HPDE6-E6E7 (cell line): ENCODE data around the gene SARNP.
"Not testable (repeated sequence)": the region's sequence is repeated elsewhere in the genome, so short reads cannot be mapped to it uniquely, and the experiment has no call there.

Experiments
- DNase-seq: peaks from one replicate; pipeline ENCODE4 v3.0.0; 2011; ENCODE audit warnings: missing footprints; ENCODE audit errors: extremely low spot score

Gene SARNP

DNA sequence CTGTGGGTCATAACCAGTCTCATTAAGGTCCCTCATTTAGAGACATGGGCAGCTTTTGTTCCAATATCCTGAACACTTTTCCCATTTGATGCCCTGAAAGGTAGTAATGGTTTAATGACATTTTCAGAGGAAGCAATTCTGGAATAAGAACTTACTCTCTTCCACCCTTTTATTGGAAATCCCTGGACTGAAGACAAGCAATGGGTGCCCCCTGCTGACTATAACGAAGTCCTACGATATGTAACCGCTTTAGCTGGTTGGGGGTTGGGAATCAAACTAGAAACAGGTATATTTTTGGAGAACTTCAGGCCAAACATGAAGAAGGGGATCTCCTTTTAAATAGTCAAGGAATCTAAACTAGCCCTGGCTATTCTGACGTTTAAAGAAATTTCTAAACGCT is 20.5 kb downstream of the SARNP start:
- DNase-seq, result no peak

DNA sequence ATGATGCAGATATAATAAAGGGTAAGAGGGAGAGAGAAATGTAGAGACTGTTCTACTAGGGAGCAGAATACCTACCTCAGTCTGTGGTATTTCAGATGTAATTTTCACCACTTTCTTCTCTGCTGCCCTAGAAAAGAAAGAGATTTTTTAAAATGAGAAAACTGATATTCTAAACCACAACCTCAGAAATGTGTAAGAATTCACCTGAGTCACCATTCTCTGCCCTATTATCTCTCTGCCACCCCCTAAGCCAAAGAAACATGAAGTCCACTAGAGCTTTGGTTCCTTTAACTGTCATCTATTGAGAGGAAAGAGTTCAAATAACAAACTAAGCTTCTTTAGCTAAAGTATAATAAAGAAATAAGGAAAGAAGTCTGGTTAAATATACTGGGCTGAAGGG is 21.6 kb downstream of the SARNP start:
- DNase-seq, result no peak

DNA sequence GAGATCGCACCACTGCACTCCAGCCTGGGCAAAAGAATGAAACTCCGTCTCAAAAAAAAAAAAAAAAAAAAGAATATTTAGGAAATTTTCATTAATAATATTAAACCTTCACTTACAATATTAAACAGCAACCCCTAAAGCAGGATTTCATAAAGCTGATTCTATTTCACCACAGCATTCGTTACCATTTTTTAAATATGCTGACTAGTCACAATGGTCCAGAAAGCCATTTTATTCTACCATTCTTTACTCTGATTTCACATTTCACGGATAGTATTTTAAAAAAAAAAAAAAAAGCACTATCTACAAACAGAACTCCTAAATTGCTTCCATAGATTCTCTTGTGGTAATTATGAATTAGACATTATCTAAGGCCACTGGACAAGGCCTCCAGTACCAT is 27.6 kb downstream of the SARNP start:
- no peak for DNase-seq

DNA sequence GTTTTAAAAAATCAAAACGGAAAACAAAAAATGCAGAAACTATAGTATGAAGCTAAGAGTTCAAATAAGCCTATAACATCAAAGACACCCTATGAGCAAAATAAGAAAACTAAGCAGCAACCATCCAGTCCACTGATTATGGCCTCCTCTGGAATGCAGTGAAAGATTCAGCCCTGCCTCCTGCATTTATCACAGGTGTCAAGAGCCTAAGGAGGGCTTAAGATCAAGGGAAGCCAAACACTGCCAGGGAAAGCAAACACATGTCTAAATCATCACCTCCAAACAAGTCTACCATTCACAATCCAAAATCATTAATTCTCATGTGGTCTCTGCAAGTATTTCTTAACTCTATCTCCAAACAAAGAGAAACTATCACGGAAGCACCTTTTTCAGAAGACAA is 28.4 kb downstream of the SARNP start:
- DNase-seq, result no peak

DNA sequence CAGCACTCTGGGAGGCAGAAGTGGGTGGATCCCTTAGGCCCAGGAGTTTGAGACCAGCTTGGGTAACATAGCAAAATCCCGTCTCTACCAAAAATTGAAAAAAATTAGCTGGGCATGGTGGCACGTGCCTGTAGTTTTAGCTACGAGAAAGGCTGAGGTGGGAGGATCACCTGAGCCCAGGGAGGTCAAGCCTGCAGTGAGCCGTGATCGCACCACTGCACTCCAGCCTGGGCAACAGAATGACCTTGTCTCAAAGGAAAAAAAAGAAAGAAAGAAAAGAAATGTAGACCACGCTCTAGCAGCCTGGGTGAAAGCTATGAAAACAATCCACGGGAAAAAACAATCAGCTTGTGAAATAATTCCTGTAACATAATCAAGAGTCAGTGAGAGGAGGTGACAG is 29.0 kb downstream of the SARNP start:
- DNase-seq, result no peak

DNA sequence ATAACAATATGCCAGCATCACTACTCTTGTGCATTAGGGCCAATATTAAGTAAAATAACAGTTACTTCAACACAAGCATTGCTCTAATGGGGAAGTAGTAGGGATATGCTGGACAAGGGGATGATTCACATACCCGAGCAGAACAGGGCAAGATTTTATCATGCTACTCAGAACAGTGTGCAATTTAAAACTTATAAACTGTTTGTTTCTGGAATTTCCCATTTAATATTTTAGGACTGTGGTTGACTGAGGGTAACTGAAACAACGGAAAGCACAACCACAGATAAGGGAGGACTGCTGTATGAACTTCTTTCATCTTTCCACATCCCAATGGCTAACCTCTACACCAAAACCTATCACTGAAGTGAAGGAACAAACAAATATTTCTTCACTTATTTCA is 36.8 kb downstream of the SARNP start:
- no peak for DNase-seq

DNA sequence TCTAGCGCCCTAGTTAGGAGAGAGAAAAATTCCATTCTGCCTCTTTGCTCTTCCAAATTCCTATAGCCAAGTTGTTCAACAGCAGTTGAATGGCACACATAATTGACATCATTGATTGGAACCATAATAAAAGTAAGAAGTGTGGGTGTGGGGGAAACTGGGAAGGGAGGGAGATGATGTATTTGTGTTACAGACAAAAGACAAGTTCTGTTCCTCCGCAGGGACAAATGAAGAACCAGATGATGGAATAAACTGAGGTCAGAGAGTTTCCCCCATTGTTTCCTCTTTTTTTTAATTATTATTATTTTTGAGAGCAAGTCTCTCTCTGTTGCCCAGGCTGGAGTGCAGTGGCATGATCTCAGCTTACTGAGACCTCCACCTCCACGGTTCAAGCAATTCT is 39.7 kb downstream of the SARNP start:
- DNase-seq, result no peak

DNA sequence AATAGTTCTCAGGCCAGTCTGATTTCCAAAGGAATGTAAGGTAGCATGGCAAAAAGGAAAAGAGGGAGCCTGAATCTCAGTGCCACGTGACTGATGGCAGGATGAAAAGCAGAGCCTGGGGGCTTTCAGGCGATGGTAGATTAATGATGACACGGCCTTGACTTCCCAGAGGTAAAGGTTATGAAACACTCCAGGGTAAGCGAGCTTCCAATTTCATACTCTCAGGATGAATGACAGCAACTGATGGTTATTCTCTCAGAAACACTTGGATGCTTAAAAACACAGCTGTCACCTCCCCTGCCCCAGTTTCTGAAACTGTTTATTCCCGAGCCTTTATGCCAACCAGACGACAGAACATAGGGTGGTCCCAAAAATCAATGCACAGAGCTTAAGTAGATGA is 45.8 kb downstream of the SARNP start:
- no peak for DNase-seq

DNA sequence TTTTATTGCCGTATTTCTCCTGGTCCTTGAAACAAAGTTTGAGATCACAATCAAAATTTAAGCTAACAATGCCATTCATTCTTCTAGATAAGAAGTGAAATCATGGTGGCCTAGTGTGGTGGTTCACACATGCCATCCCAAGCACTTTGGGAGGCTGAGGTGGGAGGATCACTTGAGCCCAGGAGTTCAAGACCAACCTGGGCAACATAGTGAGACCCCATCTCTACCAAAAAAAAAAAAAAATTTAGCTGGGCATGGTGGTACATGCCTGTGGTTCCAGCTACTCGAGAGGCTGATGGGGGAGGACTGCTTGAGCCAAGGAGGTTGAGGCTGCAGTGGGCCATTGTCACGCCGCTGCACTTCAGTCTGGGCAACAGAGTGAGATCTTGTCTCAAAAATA is 50.4 kb downstream of the SARNP start:
- no peak for DNase-seq

DNA sequence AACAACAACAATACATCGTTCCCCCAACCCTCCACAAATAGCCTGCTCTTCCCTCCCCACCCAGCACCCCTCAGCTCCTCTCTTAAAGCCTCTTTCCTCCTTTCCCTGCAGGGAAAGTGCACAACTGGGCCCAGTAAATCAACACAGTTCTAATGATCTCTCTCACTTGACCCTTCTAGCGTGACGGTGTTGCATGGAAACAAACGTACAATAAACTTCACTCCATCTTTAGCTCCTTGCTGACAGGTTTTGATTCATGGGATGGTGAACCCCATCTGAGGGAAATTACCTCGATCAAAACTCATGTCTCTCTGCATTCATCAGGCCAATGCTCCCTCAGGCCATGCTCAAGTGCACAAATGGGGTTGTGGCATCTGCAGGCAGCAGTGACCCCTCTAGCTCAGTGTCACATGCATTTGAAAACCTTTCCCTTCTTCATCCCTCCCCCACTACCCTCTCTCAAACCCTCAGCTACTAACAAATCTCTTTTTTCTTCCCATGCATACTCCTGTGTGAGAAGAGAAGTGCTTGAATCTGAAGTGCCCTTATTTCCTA is 51.7 kb downstream of the SARNP start:
- DNase-seq, result no peak

DNA sequence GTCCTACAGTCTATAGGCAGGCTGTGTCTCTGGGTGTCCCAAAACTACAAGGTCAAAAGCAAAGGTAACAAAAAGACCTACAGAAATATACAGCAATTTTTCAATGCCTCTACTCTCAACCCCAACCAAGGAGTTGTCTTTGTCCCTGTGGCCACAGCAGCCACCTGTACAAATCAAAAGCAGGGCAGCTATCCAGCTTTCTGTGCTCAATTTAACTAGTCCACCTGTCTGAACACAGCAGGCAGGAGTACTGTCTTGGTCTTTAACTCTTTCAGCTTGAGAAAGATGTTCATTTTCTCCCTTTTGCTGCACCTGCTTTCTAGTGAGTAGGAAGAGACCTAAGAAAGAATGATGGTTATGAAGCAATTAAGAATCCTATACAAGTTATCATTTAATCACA is 54.9 kb downstream of the SARNP start:
- no peak for DNase-seq

DNA sequence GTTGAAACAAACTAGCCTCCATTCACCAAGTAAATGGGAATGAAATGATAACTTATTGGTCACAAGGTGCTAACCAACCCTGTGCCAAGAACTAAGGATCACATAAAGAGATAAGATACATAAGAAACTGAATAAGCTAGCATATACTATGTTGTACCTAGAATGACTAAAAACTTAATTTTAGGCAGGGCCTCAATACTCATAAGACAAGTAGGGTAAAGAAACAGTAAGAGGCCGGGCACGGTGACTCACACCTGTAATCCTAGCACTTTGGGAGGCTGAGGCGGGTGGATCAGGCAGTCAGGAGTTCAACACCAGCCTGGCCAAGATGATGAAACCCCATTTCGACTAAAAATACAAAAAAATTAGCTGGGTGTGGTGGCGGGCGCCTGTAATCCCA is 56.9 kb downstream of the SARNP start:
- no peak for DNase-seq

DNA sequence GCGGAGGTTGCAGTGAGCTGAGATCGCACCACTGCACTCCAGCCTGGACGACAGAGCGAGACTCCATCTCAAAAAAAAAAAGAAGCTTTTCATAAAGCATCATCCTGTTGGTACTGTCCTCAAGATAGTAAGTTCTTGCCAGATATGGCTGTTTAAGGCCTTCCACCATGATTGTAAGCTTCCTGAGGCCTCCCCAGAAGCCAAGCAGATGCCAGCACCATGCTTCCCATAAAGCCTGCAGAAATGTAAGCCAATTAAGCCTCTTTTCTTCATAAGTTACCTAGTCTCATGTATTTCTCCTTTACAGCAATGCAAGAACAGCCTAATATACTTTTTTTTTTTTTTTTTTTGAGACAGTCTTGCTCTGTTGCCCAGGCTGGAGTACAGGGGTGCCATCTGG is 58.9 kb downstream of the SARNP start:
- DNase-seq, result not testable (repeated sequence)

DNA sequence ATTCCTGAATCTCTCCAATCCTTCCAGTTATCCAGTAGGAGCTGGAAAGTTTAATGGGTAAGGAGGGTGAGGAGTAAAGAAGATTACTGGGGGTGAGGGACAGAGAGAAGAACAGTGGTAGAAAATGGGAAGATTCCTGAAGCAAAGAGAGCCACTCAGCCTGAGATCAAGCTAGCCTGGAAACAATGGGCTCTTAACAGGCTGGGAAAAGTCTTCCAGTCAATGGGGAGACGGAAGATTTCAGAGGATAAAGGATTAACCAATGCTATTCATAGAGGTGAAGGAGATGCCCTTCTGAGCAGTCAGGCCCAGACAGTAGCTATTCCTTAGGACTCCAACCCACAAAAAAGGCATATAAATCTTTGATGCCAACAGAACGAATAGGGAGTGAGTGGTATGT is 59.8 kb downstream of the SARNP start:
- no peak for DNase-seq

DNA sequence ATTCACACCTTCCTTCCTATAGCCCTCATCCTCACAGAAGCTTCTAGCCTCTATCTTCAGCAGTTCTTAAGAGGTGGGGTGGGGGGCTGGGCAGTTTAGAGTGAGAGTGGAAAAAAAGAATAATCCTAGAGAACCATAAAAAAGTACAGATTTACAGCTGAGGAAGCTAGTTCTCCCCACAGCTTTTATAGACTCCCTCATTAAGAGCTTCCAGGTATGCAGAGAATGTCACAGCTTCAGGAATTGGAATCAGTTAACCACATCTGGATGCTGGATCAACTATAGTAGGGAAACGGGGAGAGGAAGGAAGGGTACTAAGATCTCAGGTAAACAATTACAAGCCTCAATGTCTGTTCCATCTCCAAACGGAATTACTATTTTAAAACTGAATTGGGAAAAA is 62.3 kb downstream of the SARNP start:
- DNase-seq, result no peak

DNA sequence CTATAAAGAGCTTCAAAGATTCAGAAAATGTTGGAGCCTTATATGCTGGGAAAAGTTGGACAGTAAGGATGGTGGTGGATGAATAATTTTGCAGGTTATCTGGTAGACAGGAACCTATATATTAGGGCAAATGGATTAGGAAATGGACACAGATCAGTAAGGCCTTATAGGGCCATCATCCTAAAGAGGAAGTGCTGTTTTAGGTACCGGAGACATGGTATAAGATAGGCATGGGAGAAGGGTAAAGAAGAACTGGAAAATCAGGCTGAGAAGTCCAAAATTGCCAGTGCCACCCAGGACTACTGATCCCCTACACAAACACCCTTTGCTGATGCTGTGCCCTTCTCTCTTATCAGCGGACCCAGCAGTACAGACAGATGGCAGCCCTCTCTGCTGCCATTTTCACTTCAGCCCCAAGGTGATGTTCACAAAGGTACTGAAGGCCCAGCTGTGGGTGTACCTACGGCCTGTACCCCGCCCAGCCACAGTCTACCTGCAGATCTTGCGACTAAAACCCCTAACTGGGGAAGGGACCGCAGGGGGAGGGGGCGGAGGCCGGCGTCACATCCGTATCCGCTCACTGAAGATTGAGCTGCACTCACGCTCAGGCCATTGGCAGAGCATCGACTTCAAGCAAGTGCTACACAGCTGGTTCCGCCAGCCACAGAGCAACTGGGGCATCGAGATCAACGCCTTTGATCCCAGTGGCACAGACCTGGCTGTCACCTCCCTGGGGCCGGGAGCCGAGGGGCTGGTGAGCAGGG is 69.1 kb downstream of the SARNP start:
- DNase-seq, result no peak

DNA sequence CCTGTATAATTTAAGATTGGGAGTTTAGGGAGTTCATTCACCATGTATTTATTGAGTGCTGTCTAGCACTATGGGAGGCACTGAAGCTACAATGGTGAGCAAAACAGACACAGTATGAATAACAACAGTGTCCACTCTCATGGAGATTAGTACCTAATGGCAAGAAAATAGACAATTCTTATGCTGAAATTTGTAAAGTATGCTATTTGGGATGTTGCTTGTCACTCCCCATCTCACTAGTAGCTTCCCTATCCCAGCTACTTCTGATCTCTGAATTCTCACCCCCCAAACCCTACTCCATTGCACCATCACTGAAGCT is 70.7 kb downstream of the SARNP start:
- no peak for DNase-seq

DNA sequence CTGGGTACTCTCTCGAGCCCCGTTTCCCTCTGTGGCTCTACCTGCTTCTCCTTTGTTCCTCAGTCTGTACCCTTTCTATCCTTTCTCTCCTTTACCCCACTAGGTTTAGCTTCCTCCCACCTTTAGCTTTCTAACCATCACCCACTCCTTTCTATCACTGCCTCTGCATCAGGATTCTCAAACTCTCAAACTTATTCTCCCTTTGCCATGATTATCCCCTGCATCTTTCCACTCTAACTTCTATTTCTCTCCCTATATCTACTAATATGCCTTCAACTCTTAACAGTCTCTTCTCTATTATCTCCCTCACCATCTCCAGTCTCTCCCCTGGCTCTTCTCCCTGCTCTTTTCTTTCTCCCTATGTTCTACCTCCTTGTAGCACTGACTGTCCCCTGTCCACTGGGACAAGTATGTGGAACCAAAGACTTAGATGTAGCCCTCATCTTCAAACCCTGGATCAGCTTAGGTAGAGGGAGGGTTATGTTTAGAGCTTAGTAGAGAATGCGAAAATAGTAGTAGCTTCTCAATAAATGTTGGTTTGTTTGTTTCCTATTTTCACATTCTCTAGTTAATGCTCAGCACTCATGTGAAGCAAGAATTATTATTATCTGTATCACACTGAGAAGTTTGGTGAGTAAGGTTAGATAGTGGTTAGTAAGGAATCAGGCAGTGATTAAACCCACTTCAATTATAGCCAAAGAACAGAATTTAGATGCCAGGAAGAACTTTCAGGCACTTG is 71.2 kb downstream of the SARNP start:
- no peak for DNase-seq

DNA sequence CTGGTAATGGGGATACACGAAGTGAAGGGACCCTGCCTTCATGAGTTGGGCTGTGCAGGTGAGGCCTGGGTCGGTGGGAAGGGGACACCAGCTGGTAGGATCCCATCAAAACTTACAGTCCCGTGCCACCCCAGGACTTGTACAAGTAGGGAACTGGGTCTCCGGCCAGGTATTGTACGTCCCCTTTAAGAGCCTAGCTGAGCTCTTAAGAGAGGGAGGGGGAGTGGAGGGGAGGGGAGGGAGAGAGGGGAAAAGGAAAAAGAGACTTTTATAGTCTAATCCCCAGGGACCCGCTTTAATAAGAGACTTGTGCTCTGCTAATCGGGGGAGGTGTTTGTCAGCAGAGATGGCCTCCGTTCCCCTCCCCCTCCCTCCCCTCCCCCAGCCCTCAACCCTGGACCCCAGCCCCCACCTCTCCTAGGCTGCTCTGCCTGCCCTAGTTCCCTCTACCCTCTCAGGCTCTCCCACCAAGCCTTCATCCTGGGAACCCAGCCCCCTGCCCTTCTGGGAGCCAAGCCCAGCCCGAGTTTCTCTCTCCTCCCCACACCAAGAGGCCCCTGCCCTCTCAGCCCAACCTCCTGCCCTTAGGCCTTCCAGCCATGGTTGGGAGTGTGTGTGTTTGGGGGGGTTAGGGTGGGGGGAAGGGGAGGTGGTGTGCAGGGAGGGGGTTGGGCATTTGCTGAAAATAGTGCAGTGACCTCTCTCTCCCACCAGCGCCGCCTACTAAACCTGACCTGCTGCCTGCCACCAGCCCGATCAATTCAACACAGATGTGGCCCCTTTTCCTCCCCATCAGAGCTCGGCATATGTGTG is 72.0 kb downstream of the SARNP start:
- DNase-seq, result no peak

DNA sequence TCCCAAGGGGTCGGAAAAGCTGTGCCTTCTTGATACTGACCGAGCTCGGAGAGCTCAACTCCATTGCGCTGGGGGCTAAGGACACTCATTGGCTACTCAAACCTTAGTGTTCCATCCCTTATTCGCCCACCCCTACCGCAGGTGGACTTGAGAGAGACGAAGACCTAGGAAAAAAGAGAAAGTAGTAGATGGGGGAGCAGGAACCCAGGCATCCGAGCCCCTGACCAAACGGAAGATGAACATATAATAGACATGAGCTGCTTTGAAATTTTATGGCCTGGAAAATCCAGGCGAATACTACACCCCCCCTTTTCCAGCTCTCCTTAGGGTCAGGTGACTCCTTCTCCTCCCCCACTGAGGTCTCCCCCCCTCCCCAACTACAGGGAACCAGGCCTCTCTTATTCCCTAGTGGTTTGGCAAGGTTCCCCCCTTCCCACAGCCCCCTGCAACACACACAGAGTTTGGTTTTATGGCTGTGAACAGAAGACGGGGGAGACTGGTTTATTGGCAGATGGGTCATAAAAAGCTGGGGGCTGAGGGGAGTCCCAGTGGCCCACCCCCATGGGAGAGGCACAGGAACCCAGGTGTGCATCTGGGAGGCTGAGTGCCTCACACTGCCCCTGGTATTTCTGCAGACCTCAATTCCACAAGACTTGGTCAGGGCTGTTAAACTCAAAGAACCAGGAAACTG is 73.0 kb downstream of the SARNP start:
- DNase-seq, result no peak

DNA sequence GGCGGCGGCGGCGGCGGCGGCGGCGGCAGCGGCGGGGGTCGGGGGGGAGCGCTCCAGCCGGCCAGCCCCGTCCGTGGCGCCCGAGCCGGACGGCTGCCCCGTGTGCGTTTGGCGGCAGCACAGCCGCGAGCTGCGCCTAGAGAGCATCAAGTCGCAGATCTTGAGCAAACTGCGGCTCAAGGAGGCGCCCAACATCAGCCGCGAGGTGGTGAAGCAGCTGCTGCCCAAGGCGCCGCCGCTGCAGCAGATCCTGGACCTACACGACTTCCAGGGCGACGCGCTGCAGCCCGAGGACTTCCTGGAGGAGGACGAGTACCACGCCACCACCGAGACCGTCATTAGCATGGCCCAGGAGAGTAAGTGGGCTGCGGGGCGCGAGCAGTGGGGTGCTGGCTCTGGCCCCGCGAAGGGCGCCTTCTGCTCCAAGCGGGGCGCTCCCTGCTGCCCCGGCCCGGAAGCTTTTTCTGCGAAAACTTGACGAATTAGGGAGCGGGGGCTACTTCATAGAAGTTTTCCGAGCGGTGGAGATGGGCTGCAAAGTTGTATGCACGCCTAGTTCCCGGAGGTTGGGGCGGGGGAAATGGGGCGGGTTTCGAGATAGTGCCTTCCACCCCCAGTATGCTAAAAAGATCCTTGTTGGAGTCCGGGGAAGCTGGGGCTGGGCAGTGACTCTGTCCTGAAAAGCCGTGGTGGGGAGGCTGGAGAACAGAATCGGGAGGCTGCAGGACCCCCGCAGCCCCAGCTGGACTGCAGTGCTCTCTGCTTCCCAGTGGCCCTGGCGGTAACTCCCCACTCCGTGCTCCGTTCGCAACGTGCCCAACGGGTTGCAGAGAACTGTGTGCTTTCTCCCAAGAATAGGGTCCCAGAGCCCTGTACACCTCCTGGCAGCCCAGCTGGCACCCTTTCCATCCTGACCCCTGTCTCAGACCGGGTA is 73.9 kb downstream of the SARNP start:
- no peak for DNase-seq
